ENCODE data around the gene TMEM120B. TPM values are rescaled to one million over a fixed set of nuclear protein-coding genes. Genes with fewer than 3 reads are reported as not detected.
A peak's percentile ranks its signal among the peaks of the same experiment; 100 is the strongest.

Gene TMEM120B
- total and polyA plus RNA-seq, 2 of the 13 experiments (the other 11 are each of a cell fraction or from before 2014, with no cell fraction given) = 7.1 to 12.9 TPM

- TF ChIP-seq HMGXB3 (CRISPR knock-in tag; IDR thresholded peaks at IDR 0.05; ENCODE audit: borderline replicate concordance) = no peak; the same call in 1 of the 2 replicates
- no peak for TF ChIP-seq PCBP1 (IDR thresholded peaks at IDR 0.05; ENCODE audit: borderline replicate concordance, low read depth, low read length)
- no peak for TF ChIP-seq CEBPG (CRISPR knock-in tag; IDR thresholded peaks at IDR 0.05)
- TF ChIP-seq ZNF740 (CRISPR knock-in tag; IDR thresholded peaks at IDR 0.05) = peak; percentile 90
- TF ChIP-seq, protein P1, sequence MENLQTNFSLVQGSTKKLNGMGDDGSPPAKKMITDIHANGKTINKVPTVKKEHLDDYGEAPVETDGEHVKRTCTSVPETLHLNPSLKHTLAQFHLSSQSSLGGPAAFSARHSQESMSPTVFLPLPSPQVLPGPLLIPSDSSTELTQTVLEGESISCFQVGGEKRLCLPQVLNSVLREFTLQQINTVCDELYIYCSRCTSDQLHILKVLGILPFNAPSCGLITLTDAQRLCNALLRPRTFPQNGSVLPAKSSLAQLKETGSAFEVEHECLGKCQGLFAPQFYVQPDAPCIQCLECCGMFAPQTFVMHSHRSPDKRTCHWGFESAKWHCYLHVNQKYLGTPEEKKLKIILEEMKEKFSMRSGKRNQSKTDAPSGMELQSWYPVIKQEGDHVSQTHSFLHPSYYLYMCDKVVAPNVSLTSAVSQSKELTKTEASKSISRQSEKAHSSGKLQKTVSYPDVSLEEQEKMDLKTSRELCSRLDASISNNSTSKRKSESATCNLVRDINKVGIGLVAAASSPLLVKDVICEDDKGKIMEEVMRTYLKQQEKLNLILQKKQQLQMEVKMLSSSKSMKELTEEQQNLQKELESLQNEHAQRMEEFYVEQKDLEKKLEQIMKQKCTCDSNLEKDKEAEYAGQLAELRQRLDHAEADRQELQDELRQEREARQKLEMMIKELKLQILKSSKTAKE (CRISPR knock-in tag; IDR thresholded peaks at IDR 0.05; ENCODE audit: borderline replicate concordance) = no peak; the same call in 1 of the 2 replicates
- TF ChIP-seq ONECUT2 (CRISPR knock-in tag; IDR thresholded peaks at IDR 0.05) = no peak
- TF ChIP-seq SMARCE1 (IDR thresholded peaks at IDR 0.05; ENCODE audit: borderline replicate concordance) = no peak
- no peak for TF ChIP-seq ZNF180 (CRISPR knock-in tag; IDR thresholded peaks at IDR 0.05; ENCODE audit: borderline replicate concordance, low read depth)
- no peak for TF ChIP-seq GLI4 (CRISPR knock-in tag; IDR thresholded peaks at IDR 0.05; ENCODE audit: borderline replicate concordance)
- TF ChIP-seq FOXK1 (CRISPR knock-in tag; IDR thresholded peaks at IDR 0.05; ENCODE audit: borderline replicate concordance, low read depth) = 0 out of 2 replicates have a peak, but pooled peaks have one; percentile 44
- TF ChIP-seq ZNF772 (CRISPR knock-in tag; IDR thresholded peaks at IDR 0.05) = 0 out of 2 replicates have a peak, but pooled peaks have one; percentile 24
- no peak for TF ChIP-seq ZNF17 (CRISPR knock-in tag; IDR thresholded peaks at IDR 0.05)
- TF ChIP-seq ZNF724P (CRISPR knock-in tag; IDR thresholded peaks at IDR 0.05; ENCODE audit: borderline replicate concordance) = no peak
- no peak for TF ChIP-seq NFYC (CRISPR knock-in tag; IDR thresholded peaks at IDR 0.05)
- no peak for TF ChIP-seq NRL (CRISPR knock-in tag; IDR thresholded peaks at IDR 0.05; ENCODE audit: borderline replicate concordance)
- no peak for TF ChIP-seq NFATC3 (CRISPR knock-in tag; IDR thresholded peaks at IDR 0.05)
- 0 out of 4 replicates have a peak, but pooled peaks of 1 of the 2 experiments have one; percentile 10 for TF ChIP-seq REST (IDR thresholded peaks at IDR 0.05; ENCODE audit: borderline replicate concordance in 1 of 2, low read depth in 1 of 2, low read length in 2 of 2)
- no peak for TF ChIP-seq TCF7L2 (IDR thresholded peaks at IDR 0.05; ENCODE audit: low read depth, low read length)
- no peak for TF ChIP-seq ZNF792 (CRISPR knock-in tag; IDR thresholded peaks at IDR 0.05)
Measured at GRCh38 chr12:121799842-121800693, 87.5 kb downstream of the TMEM120B start (continued).
